Middle frontal gyrus (tissue), 1 donor: ENCODE results near the gene WHRN.

Experiments used
- DNase-seq: peaks from one replicate; pipeline ENCODE4 v3.0.0-alpha.2; 2015; ENCODE audit warnings: low spot score; ENCODE audit errors: extremely low spot score

Gene WHRN

GRCh38 chr9:114473447-114473801 lies 31.8 kb downstream of the WHRN start:
- DNase-seq: no peak

DNA sequence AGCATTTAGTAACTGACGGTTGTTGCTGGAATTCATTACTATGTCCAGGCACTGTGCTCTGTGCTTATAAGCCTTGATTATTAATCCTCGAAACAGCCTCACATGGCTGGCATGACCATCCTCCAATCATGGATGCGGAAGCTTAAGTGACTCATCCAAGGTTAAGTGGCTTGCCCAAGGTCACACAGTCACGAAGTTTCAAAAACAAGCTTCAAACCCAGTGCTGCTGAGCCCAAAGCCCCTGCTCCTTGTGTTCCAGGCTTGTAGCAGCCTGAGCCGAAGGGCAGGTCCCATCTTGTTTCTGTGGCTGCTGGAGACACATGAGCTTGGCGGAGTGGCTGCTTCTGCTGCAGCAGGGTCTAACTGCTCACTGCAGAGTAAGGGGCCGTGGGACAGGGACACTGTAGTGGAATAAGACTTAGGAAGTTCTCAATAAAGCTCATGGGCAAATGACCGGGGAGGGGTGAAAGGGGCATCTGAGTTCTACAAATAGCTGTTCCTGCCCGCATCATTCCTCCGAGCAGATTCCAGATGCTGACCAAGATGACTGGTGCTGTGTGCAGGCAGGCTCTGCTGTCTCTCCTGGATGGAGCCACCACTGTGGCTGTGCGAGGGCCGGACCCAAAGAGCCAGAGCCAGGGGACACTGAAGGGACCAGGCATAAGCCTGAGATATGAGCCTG lies 32.4 kb downstream of the WHRN start:
- no peak for DNase-seq

DNA sequence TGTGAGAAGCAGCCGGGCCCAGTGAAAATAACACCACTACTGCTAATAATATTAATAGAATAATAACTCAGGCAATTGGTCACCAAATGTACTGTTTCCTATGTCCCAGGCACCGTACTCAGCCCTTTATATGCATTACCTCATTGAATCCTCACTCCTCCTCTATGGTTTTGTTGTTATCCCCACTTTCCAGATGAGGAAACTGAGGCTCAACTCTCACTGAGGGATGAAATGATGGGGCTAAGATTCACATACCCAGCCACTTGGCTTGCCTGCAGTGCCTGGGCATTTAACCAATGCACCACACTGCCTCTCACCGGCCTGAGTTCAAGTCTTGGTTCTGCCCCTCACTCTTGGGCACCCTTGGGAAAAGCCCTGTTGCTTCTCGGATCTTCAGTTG lies 34.1 kb downstream of the WHRN start:
- DNase-seq: no peak

DNA sequence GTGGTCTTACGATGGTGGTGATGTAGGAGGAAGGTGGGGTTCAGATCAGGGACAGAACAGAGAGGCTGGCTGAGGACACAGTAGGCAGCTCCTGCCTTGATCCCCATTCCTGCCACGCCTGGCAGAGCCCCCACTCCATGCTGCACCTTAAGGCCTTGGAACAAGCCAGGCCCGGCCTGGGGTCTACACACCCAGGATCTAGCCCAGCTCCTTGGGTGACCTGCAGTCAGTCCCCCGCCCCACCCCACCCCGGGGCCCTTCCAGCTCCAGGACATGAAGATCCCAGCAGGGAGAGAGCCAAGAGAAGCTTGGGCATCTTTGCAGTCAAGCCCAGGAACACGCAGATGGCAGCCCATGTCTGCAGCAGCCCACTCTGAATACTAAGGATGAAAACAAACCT lies 34.7 kb downstream of the WHRN start:
- DNase-seq: no peak

DNA sequence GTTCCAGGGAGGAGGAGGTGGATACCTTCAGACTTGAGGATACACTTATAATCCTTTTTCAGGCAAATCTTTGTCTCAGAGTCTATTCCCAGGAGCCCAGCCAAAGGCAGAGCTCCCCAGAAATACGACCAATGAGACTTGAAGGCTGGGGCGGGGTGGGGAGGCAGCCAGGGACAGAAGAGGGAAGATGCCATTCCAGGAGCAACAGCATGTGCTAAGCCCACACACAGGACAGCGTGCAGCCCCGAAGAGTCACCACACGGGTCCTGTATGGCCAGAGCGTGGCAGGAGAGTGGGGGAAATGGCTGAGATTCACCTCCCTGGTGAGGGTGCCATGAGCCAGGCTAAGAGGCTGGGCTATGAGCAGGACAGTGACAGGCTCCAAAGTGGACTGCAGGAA lies 35.2 kb downstream of the WHRN start:
- DNase-seq: no peak

- DNase-seq: no peak
Observed at GRCh38 chr9:114469091-114469853, 36.0 kb downstream of the WHRN start.

DNA sequence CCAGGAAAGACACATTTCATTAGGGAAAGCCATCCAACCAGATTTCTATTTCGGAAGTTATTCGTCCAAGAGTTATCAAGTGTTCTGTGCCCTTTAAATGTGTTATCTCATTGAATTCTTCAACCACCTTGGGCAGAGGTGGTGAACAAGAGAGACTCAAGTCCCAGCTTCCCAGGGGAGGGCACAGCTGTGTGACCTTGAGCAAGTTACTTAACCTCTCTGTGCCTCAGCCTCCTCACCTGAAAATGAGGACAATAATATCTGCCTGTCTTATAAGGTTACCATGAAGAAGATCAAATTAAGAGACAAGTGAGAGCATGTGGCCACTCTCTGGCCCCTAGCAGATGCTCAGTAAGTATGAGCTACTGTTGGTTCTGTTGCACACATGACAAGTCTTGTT lies 37.4 kb downstream of the WHRN start:
- DNase-seq: no peak

DNA sequence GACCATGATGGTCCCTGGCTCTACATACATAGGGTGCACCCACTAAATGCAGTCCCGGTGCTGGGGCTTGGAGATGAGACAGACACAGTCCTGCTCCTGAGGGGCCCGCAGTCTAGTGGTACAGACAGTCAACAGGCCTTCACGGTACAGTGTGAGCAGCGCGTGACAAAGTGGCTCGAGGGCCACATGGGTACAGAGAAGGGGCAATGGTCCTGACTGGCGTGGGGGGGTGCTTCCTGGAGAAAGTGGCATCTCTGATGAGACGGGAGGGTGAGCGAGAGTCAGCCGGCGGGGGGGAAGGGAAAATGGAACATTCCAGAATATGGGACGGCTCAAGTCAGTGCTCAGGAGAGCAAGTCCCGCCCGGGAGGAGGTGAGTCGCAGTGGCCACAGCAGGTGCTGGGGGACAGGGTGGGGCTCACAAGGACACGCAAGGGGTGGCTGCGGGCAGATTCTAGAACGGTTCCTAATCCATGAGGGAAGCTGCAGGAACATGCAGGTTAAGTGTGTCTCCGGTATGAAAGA lies 38.0 kb downstream of the WHRN start:
- DNase-seq: no peak

GRCh38 chr9:114465906-114466900 lies 39.1 kb downstream of the WHRN start:
- no peak for DNase-seq

- DNase-seq: no peak
Observed at GRCh38 chr9:114465417-114465816, 39.9 kb downstream of the WHRN start.

GRCh38 chr9:114464281-114465051 lies 40.8 kb downstream of the WHRN start:
- DNase-seq: no peak

DNA sequence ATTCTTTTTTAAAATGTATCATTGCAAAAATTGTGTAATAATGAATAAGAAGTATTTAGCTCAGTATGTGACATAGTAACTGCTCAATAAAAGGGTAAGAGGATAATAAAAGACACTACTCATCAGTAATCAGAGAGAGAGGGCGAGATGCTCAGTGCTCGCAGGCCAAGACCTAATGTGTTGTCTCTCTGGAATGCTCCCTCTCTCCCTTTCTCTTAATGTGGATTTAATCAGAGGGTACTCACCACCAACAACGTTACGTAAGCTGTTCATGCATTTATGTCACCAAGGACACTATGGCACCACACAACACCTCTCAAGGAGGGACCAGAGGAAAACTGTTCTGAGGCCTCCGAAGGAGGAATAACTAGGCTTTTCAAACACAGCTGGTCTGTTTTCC lies 42.5 kb downstream of the WHRN start:
- no peak for DNase-seq

GRCh38 chr9:114461468-114461867 lies 43.8 kb downstream of the WHRN start:
- DNase-seq: no peak

- no peak for DNase-seq
Observed at GRCh38 chr9:114460513-114461199, 44.6 kb downstream of the WHRN start.

GRCh38 chr9:114459464-114459863 lies 45.8 kb downstream of the WHRN start:
- DNase-seq: no peak

- DNase-seq: no peak
Observed at GRCh38 chr9:114456929-114457328, 48.3 kb downstream of the WHRN start.

GRCh38 chr9:114454652-114455051 lies 50.6 kb downstream of the WHRN start:
- no peak for DNase-seq

DNA sequence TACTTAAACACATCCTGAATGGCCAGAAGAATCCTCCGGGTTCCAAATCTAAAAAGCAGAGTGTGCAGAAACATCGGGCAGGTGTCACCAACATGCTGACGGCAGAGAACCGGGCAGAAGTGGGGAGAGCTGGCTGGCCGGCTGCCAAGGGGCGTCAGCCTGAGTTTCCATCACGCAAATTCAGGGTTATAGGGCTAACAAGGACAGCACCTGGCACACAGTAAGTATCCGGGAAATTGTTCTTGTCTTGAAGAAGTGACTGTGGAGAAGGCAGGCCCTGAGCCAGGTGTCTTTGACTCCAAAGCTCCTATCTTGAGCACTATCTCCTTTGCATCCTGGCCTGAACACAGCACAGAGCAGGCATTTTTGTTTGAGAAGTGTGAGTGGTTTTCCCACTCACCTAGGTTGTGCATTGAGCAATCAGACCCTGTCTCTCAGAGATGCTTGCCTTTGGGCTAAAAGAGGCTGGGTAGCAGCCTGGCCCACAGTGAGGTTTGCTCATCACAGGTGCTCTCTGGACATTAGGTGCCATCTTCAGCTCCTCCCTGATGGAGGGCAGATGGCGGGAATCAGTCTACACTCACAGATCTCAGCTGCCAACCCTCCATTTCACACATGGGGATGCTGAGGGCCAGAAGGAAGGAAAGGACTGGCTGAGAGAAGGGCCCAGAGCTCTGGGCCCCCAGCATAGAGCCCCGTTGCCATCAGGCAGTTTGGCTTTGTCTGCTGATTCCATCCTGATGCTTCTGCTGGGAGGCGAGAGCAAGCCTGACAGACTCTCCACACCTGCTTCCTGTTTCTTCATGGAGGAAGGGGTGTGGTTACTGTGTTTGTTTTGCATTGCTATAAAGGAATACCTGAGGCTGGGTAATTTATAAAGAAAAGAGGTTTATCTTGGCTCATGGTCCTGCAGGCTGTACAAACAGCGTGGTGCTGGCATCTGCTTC lies 52.8 kb downstream of the WHRN start:
- no peak for DNase-seq

DNA sequence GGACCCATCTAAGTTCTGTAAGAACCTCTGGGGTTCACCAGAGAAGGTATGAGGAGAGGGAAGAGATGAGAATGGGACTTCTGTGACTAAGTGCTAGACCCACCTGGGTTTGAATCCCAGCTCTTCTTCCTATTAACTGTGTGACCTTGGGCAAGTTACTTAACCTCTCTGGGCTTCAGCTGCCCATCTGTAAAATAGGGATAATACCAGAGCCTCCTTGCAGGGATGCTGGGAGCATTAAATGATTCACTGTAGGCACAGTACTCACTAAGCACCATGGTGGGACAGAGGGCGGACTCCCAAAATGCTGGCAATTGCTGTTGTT lies 53.6 kb downstream of the WHRN start:
- DNase-seq: no peak
